Mucosa of descending colon (tissue), 3 donors: Measurements from ENCODE around the gene SLC27A5. TPM values are rescaled to one million over a fixed set of nuclear protein-coding genes. Genes with fewer than 3 reads are reported as not detected.
A peak's percentile ranks its signal among the peaks of the same experiment; 100 is the strongest.

ENCODE experiments used
- ATAC-seq: fragments of 200-7000 bp; cut with Tn5 transposase; one replicate; pipeline ENCODE4 v1.9.1; 2020; ENCODE audit warnings: mild to moderate bottlenecking, moderate library complexity
- DNase-seq, 3 donors: peaks; one replicate each; pipeline ENCODE4 v3.0.0-alpha.2; 2020
- H3K36me3 ChIP-seq: fragments of 200-600 bp; one replicate; pipeline ENCODE4 v1.8.0; 2021; ENCODE audit warnings: low read depth, mild to moderate bottlenecking
- H3K4me1 ChIP-seq: fragments of 200-600 bp; one replicate; pipeline ENCODE4 v1.8.0; 2021; ENCODE audit warnings: low read depth, mild to moderate bottlenecking
- H3K4me3 ChIP-seq: fragments of 200-600 bp; one replicate; pipeline ENCODE4 v1.8.0; 2021; ENCODE audit warnings: mild to moderate bottlenecking
- H3K9me3 ChIP-seq: fragments of 200-600 bp; one replicate; pipeline ENCODE4 v1.8.0; 2021; ENCODE audit warnings: mild to moderate bottlenecking
- CTCF ChIP-seq: fragments of 200-600 bp; IDR thresholded peaks from one replicate; pipeline ENCODE4 v1.8.0; 2022; ENCODE audit warnings: antibody characterized with exemption, mild to moderate bottlenecking
- intact Hi-C, 2 donors: fragments of 100-400 bp; cut with DNase I in 1 of 2; cut with micrococcal nuclease in 1 of 2; formaldehyde crosslinking; loops; one replicate each; pipeline versions ENCODE4 v1.11.0 to v1.11.1; 2022; cut with DNase I, micrococcal nuclease
- total RNA-seq, 3 donors: library from RNA; stranded (reverse); fragmentation: NEBNext Ultra II Directional in 2 of 3; extraction: Animal tissue kit (Norgen Biotek cat#: 25700) in 2 of 3; gene quantifications; one replicate each; pipeline versions ENCODE4 v1.2.1 to v1.2.4, GENCODE V29; 2021 to 2023
- donor health status: DM: no; HTN: no; CAD: no; lungs with moderate emphysema.
- donor health status: DM: no; HTN: no; CAD: no.
- donor health status: DM: no; HTN: yes; CAD: no.

Gene SLC27A5
- total RNA-seq, 3 donors from 2014 or later, result 1.6 to 7.1 (median 3.9) TPM

GRCh38 chr19:58522709-58523108 lies 10.9 kb upstream of the SLC27A5 start:
- Histone ChIP-seq H3K9me3 (no peaks in the 10 kb centered on the region), H3K4me3 (no peak overlapping the region), H3K4me1 (peaks cover 16% of the 10 kb centered on the region), H3K36me3 (no peaks in the 10 kb centered on the region)
- ATAC-seq, result no peak
- no peak for TF ChIP-seq CTCF
- no peak for DNase-seq
- intact Hi-C loops, result no loop called here

GRCh38 chr19:58521651-58522050 lies 9.9 kb upstream of the SLC27A5 start:
- Histone ChIP-seq H3K36me3 (no peaks in the 10 kb centered on the region), H3K4me3 (no peak overlapping the region), H3K4me1 (peaks cover 21% of the 10 kb centered on the region), H3K9me3 (no peaks in the 10 kb centered on the region)
- intact Hi-C loops, result no loop called here
- DNase-seq, result no peak
- no peak for ATAC-seq
- TF ChIP-seq CTCF, result no peak

- ATAC-seq, result no peak
- peaks cover 21% of the 10 kb centered on the region for H3K4me1 ChIP-seq
- peak overlapping the region; percentile 43 for H3K4me3 ChIP-seq
- no peak for TF ChIP-seq CTCF
- intact Hi-C loops, result no loop called here
- DNase-seq, result no peak
- H3K36me3 ChIP-seq, result no peaks in the 10 kb centered on the region
- no peaks in the 10 kb centered on the region for H3K9me3 ChIP-seq
Observed at GRCh38 chr19:58520257-58520599, 8.4 kb upstream of the SLC27A5 start.

GRCh38 chr19:58519355-58520256 lies 7.8 kb upstream of the SLC27A5 start, which contains the start of gene ZBTB45:
TSS of gene ZBTB45 (minus strand) at chr19:58519810. CDS start at chr19:58517673, 2,137 bp downstream.
- ATAC-seq, result peak; percentile 87
- peak within 1 kb of the TSS; percentile 43 for H3K4me3 ChIP-seq
- peak; percentile 91 to 96 (median 94) for DNase-seq
- intact Hi-C loops, result no loop called here
- peaks cover 23% of the 10 kb centered on the region for H3K4me1 ChIP-seq
- H3K36me3 ChIP-seq, result no peaks in the 10 kb centered on the region
- H3K9me3 ChIP-seq, result no peaks in the 10 kb centered on the region
- TF ChIP-seq CTCF, result peak; percentile 63

GRCh38 chr19:58519087-58519354 lies 7.2 kb upstream of the SLC27A5 start:
- Histone ChIP-seq H3K9me3 (no peaks in the 10 kb centered on the region), H3K4me1 (peaks cover 28% of the 10 kb centered on the region), H3K36me3 (no peaks in the 10 kb centered on the region), H3K4me3 (peak overlapping the region; percentile 43)
- peak; percentile 32 for TF ChIP-seq CTCF
- intact Hi-C loops, result no loop called here
- ATAC-seq (peak; percentile 55), DNase-seq (peak; percentile 67 to 75 (median 74))
